IPS-11a (cell line): ENCODE measurements around the gene ANGPTL8.

Experiments
- H3K4me3 ChIP-seq: one replicate; pipeline ENCODE4 v1.5.1; 2013; ENCODE audit warnings: low read depth, low read length, control low read depth

Gene ANGPTL8

GRCh38 chr19:11236324-11237301 is 2.8 kb upstream of the ANGPTL8 start:
- H3K4me3 ChIP-seq: no peak overlapping the region

- no peak overlapping the region for H3K4me3 ChIP-seq
These were observed 2.1 kb upstream of the ANGPTL8 start for GRCh38 chr19:11237321-11237720.

- H3K4me3 ChIP-seq: no peak overlapping the region
These were observed 1.4 kb upstream of the ANGPTL8 start for GRCh38 chr19:11238041-11238440.

GRCh38 chr19:11238781-11239376 is 540 bp upstream of the ANGPTL8 start:
- no peak overlapping the region for H3K4me3 ChIP-seq

- H3K4me3 ChIP-seq: no peak overlapping the region
These were observed 607 bp downstream of the ANGPTL8 start for GRCh38 chr19:11240008-11240444.

- H3K4me3 ChIP-seq: no peak overlapping the region
These were observed 2.6 kb downstream of the ANGPTL8 start for GRCh38 chr19:11242025-11242424.

GRCh38 chr19:11242864-11243797 is 3.7 kb downstream of the ANGPTL8 start:
- no peak overlapping the region for H3K4me3 ChIP-seq

- H3K4me3 ChIP-seq: no peak overlapping the region
These were observed 4.4 kb downstream of the ANGPTL8 start for GRCh38 chr19:11243798-11244169.

- H3K4me3 ChIP-seq: no peak overlapping the region
These were observed 5.6 kb downstream of the ANGPTL8 start for GRCh38 chr19:11244846-11245589.

GRCh38 chr19:11246941-11247340 is 7.5 kb downstream of the ANGPTL8 start:
- H3K4me3 ChIP-seq: no peak overlapping the region

GRCh38 chr19:11247391-11247790 is 8.0 kb downstream of the ANGPTL8 start:
- no peak overlapping the region for H3K4me3 ChIP-seq

GRCh38 chr19:11247934-11248333 is 8.5 kb downstream of the ANGPTL8 start:
- no peak overlapping the region for H3K4me3 ChIP-seq

GRCh38 chr19:11248852-11249251 is 9.4 kb downstream of the ANGPTL8 start:
- H3K4me3 ChIP-seq: no peak overlapping the region

- no peak overlapping the region for H3K4me3 ChIP-seq
These were observed 11.8 kb downstream of the ANGPTL8 start for GRCh38 chr19:11251217-11251616.

GRCh38 chr19:11251650-11252314 is 12.4 kb downstream of the ANGPTL8 start:
- H3K4me3 ChIP-seq: no peak overlapping the region

GRCh38 chr19:11252665-11253355 is 13.4 kb downstream of the ANGPTL8 start:
- no peak overlapping the region for H3K4me3 ChIP-seq

- no peak overlapping the region for H3K4me3 ChIP-seq
These were observed 15.2 kb downstream of the ANGPTL8 start for GRCh38 chr19:11254666-11255065.

GRCh38 chr19:11256189-11256588 is 16.8 kb downstream of the ANGPTL8 start:
- no peak overlapping the region for H3K4me3 ChIP-seq

- H3K4me3 ChIP-seq: no peak overlapping the region
These were observed 18.5 kb downstream of the ANGPTL8 start for GRCh38 chr19:11257846-11258380.
